HEK293T (cell line): ENCODE data around the gene TANC1.

Experiments
- CTCF ChIA-PET: fragments of 350-600 bp; formaldehyde crosslinking; extraction: SDS; loops from one replicate; lab custom pipeline; 2021; ENCODE audit warnings: antibody characterized with exemption, inconsistent platforms; lab: Yijun Ruan, JAX
- POLR2A ChIA-PET: fragments of 350-600 bp; formaldehyde crosslinking; extraction: SDS; loops from one replicate; lab custom pipeline; 2020; ENCODE audit warnings: antibody characterized with exemption, inconsistent platforms; lab: Yijun Ruan, JAX
- DNase-seq: peaks from one replicate; pipeline ENCODE4 v3.0.0; 2012; ENCODE audit warnings: mixed read lengths; ENCODE audit errors: extremely low spot score
- ARNT ChIP-seq: fragments of 450-650 bp; IDR thresholded peaks from 2 replicates; pipeline ENCODE4 v1.6.1; 2017; ENCODE audit warnings: mild to moderate bottlenecking
- BHLHE40 ChIP-seq: fragments of 450-650 bp; IDR thresholded peaks from 2 replicates; pipeline ENCODE4 v1.6.1; 2016; ENCODE audit warnings: mild to moderate bottlenecking, moderate library complexity, borderline replicate concordance
- CTBP1 ChIP-seq: fragments of 450-650 bp; IDR thresholded peaks from 2 replicates; pipeline ENCODE4 v1.6.1; 2016; ENCODE audit warnings: borderline replicate concordance
- ELF4 ChIP-seq: fragments of 450-650 bp; IDR thresholded peaks from 2 replicates; pipeline ENCODE4 v1.6.1; 2017; ENCODE audit warnings: antibody characterized with exemption
- FOXA1 ChIP-seq: fragments of 450-650 bp; IDR thresholded peaks from 2 replicates; pipeline ENCODE4 v1.6.1; 2016; ENCODE audit warnings: mild to moderate bottlenecking
- FOXK2 ChIP-seq: fragments of 450-650 bp; IDR thresholded peaks from 2 replicates; pipeline ENCODE4 v1.6.1; 2016; ENCODE audit warnings: mild to moderate bottlenecking
- FOXM1 ChIP-seq: fragments of 450-650 bp; IDR thresholded peaks from 2 replicates; pipeline ENCODE4 v1.6.1; 2017; ENCODE audit warnings: mild to moderate bottlenecking, borderline replicate concordance
- HDGF ChIP-seq: fragments of 450-650 bp; IDR thresholded peaks from 2 replicates; pipeline ENCODE4 v1.6.1; 2017; ENCODE audit warnings: antibody characterized with exemption, borderline replicate concordance
- L3MBTL2 ChIP-seq: fragments of 450-650 bp; conservative IDR thresholded peaks from 2 replicates; pipeline ENCODE4 v1.6.1; 2016; ENCODE audit warnings: mild to moderate bottlenecking
- LEF1 ChIP-seq: fragments of 450-650 bp; IDR thresholded peaks from 2 replicates; pipeline ENCODE4 v1.6.1; 2017; ENCODE audit warnings: mild to moderate bottlenecking, borderline replicate concordance
- NFRKB ChIP-seq: fragments of 450-650 bp; IDR thresholded peaks from 2 replicates; pipeline ENCODE4 v1.6.1; 2016; ENCODE audit warnings: mild to moderate bottlenecking, moderate library complexity
- SP1 ChIP-seq: fragments of 450-650 bp; IDR thresholded peaks from 2 replicates; pipeline ENCODE4 v1.6.1; 2017
- SUZ12 ChIP-seq: fragments of 450-650 bp; IDR thresholded peaks from 2 replicates; pipeline ENCODE4 v1.6.1; 2016; ENCODE audit warnings: mild to moderate bottlenecking
- TARDBP ChIP-seq: fragments of 450-650 bp; IDR thresholded peaks from 2 replicates; pipeline ENCODE4 v1.6.1; 2016
- ZNF384 ChIP-seq: fragments of 450-650 bp; IDR thresholded peaks from 2 replicates; pipeline ENCODE4 v1.6.1; 2016
- TF ChIP-seq, protein P1 (sequence below): fragments of 450-650 bp; IDR thresholded peaks from 2 replicates; pipeline ENCODE4 v1.6.1; 2016

The TANC1 gene

DNA sequence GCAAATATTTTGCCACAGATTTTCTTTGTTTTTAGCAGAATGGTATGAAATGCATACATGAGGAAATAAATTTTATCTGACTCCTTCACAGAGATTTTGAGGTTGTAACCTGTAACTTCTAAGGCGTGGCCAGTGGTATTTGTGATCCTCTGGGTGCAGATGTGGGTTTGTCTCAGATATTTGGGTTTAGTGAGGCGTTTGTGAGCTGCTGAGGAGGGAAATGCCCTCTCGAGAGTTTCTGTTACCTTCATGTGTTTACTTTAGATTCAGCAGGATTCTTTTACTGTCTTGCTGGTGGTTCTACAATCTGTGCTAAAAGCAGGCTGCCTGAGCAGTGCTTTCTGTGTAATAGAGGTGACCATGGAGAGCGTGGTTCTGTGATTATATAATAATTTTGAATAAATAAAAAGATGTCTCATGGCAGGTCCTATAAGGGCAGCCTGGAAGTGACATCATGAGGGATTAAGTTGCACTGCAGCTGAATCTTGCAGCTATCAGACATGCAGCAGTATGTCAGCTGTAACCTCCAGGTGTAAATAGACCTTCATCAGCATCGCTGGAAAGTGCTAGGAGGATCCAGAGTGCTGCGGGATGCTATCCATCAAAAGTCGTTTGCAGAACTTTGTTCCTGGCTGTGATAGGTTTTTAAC lies 34.1 kb downstream of the TANC1 start:
- ChIA-PET POLR2A (no interaction called here), CTCF (no interaction called here)
- TF ChIP-seq LEF1 (no peak), SP1 (no peak), ARNT (no peak), FOXM1 (no peak), ELF4 (no peak), HDGF (no peak), NFRKB (no peak), CTBP1 (no peak), TARDBP (no peak), SUZ12 (no peak), FOXA1 (no peak), BHLHE40 (no peak), ZNF384 (no peak), L3MBTL2 (no peak)
- TF ChIP-seq, protein P1, sequence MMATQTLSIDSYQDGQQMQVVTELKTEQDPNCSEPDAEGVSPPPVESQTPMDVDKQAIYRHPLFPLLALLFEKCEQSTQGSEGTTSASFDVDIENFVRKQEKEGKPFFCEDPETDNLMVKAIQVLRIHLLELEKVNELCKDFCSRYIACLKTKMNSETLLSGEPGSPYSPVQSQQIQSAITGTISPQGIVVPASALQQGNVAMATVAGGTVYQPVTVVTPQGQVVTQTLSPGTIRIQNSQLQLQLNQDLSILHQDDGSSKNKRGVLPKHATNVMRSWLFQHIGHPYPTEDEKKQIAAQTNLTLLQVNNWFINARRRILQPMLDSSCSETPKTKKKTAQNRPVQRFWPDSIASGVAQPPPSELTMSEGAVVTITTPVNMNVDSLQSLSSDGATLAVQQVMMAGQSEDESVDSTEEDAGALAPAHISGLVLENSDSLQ, result no peak
- no peak for DNase-seq

DNA sequence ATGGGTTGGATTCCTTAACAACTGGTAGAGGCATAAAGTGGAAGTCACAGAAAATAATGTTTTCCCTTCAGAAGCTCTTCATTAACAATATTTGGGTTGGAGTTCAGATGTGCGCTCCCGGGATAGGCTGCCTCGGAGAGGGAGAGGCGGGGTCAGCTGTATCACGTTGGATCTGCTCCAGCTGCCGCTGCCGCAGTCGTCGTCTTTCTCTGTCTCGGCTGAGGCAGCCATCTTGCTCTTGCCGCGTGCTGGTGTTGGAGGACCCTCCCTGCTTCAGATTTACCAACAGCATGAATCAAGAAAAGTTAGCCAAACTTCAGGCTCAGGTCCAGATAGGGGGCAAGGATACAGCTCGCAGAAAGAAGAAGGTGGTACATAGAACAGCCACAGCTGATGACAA lies 35.1 kb downstream of the TANC1 start:
- ChIA-PET CTCF (no interaction called here), POLR2A (no interaction called here)
- DNase-seq, result no peak
- no peak for TF ChIP-seq TARDBP
- TF ChIP-seq SUZ12, result no peak
- no peak for TF ChIP-seq FOXM1
- TF ChIP-seq ARNT, result no peak
- no peak for TF ChIP-seq ZNF384
- TF ChIP-seq SP1, result no peak
- no peak for TF ChIP-seq FOXA1
- TF ChIP-seq, protein P1, result no peak
- no peak for TF ChIP-seq NFRKB
- TF ChIP-seq HDGF, result no peak
- TF ChIP-seq LEF1, result no peak
- no peak for TF ChIP-seq CTBP1
- no peak for TF ChIP-seq L3MBTL2
- no peak for TF ChIP-seq ELF4
- TF ChIP-seq FOXK2, result no peak
- TF ChIP-seq BHLHE40, result no peak

DNA sequence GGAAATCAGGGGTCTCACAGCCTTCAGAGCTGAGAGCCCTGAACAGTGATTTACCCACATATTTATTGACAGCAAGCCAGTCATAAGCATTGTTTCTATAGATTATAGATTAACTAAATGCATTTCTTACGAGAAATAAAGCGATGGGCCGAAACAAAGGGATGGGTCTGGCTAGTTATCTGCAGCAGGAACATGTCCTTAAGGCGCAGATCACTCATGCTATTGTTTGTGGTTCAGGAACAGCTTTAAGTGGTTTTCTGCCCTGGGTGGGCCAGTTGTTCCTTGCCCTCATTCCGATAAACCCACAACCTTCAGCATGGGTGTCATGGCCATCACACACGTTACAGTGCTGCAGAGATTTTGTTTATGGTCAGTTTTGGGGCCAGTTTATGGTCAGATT lies 36.4 kb downstream of the TANC1 start:
- ChIA-PET CTCF (no interaction called here), POLR2A (no interaction called here)
- no peak for DNase-seq
- TF ChIP-seq ELF4, result no peak
- TF ChIP-seq SP1, result no peak
- TF ChIP-seq BHLHE40, result no peak
- no peak for TF ChIP-seq FOXK2
- no peak for TF ChIP-seq HDGF
- no peak for TF ChIP-seq FOXA1
- TF ChIP-seq LEF1, result no peak
- TF ChIP-seq, protein P1, result no peak
- no peak for TF ChIP-seq TARDBP
- TF ChIP-seq NFRKB, result no peak
- no peak for TF ChIP-seq ZNF384
- no peak for TF ChIP-seq SUZ12
- no peak for TF ChIP-seq FOXM1
- no peak for TF ChIP-seq ARNT
- TF ChIP-seq CTBP1, result no peak

DNA sequence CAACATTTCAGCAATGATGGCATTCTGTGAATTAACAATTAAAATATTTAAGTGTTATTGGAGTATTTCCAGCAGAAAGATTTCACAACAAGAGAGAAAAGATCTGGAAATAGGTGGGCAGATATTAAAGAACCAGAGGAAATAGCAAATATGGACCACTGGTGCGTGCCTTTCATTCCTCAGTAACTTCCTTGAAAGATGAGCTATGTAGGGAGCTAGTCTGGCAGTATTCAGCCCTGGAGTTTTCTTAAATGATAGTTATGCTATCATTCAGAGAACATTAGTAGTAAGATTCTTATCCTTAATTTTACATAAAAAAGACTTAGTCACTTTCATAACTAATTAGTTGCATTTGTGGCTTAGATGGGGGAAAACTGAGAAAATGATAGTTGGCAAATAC lies 41.5 kb downstream of the TANC1 start:
- DNase-seq, result no peak
- ChIA-PET POLR2A (no interaction called here), CTCF (interaction anchor here (0.7 to 1.0 kb wide), 2 partner anchors 12 to 55 kb away, joined by 3 read pairs; no protein-coding TSS in a partner anchor)
- TF ChIP-seq NFRKB, result no peak
- no peak for TF ChIP-seq SUZ12
- TF ChIP-seq, protein P1, result no peak
- no peak for TF ChIP-seq FOXA1
- no peak for TF ChIP-seq ARNT
- no peak for TF ChIP-seq LEF1
- TF ChIP-seq BHLHE40, result no peak
- no peak for TF ChIP-seq FOXK2
- no peak for TF ChIP-seq SP1
- TF ChIP-seq L3MBTL2, result no peak
- TF ChIP-seq FOXM1, result no peak
- TF ChIP-seq ZNF384, result no peak
- no peak for TF ChIP-seq HDGF
- no peak for TF ChIP-seq CTBP1
- no peak for TF ChIP-seq ELF4
- TF ChIP-seq TARDBP, result no peak

DNA sequence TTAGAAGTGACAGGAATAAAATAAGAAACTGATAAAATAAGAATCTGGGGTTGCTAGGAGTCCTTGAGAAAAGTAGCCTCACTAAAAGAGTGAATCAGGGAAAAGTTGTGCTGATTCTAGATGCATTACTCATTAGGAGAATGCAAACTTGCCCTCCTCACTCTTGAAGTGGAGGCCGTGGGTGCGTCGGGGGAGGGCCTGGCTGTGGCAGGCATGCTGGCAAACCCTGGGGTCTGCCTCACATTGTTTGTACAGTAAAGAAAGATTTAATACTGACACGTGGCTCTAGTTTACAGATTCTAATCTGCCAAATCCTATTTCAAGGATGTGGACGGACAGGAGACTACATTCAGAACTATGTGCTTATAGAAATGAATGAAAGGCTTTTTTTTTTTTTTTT lies 41.9 kb downstream of the TANC1 start:
- no peak for DNase-seq
- CTCF ChIA-PET, result interaction anchor here (0.7 to 1.0 kb wide), 2 partner anchors 13 to 56 kb away, joined by 3 read pairs; no protein-coding TSS in a partner anchor
- TF ChIP-seq, protein P1, result 0 out of 2 replicates have a peak, but pooled peaks have one; percentile 29
- no peak for TF ChIP-seq FOXM1
- POLR2A ChIA-PET, result no interaction called here
